Adrenal gland (tissue), 5 donors: ENCODE measurements around the gene SLTM.
"Not testable (repeated sequence)": the region's sequence is repeated elsewhere in the genome, so short reads cannot be mapped to it uniquely, and the experiment has no call there.

Experiments
- CTCF ChIP-seq, 6 experiments: fragments of 450-650 bp in 4 of 6; fragments of 200-600 bp in 2 of 6; sonication (generic) in 1 of 6; IDR thresholded peaks; 1 replicate in 5 of 6; 2 replicates in 1 of 6; pipeline versions ENCODE4 v1.5.1 to v1.8.0; 2016 to 2021; ENCODE audit warnings: antibody characterized with exemption in 6 of 6, mild to moderate bottlenecking in 2 of 6, moderate library complexity in 1 of 6
- POLR2A ChIP-seq, 2 donors: fragments of 450-650 bp; IDR thresholded peaks; one replicate each; pipeline ENCODE4 v1.6.1; 2017; ENCODE audit warnings: antibody characterized with exemption in 2 of 2, mild to moderate bottlenecking in 2 of 2, moderate library complexity in 1 of 2
- donor health status: DM: no; HTN: no; CAD: no.

DNA sequence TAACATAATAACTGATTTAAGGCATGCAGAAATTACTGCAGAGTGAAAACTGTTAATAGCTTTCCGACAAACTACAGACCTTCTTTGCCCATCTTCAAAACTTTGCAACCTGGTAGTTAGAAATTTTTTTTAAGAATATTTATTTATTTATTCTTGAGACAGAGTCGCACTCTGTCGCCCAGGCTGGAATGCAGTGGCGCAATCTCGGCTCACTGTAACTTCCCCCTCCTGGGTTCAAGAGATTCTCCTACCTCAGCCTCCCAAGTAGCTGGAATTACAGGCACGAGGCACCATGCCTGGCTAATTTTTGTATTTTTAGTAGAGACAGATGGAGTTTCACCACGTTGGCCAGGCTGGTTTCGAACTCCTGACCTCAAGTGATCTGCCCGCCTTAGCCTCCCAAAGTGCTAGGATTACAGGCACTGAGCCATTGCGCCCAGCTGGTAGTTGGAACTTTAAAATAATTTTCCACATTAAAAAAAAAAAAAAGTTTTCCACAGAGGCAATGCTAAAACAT, 15.8 kb downstream of the SLTM start:
- not testable (repeated sequence) for TF ChIP-seq CTCF, POLR2A (IDR thresholded peaks at IDR 0.05)
